ENCODE measurements around the gene IFT88.

DNA sequence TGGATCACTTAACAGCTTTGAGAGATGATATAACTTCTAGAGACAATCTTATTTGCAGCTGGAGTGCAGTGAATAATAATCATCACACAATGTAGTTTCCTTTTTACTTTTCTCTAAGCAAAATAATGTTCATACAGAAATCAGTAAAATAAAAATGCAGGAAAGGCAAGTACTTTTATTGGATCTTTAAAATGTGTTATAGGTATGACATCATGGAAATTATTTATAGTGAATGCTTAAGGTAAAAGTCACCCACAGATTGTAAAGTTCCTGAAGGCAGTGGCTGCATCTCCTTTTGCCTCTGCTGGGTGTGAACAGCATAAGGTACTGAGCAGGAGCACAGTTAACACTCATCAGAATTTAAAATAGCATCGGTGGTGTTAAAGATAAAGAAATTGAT lies 119.2 kb downstream of the IFT88 start:
- TF ChIP-seq POLR2AphosphoS5 (IDR thresholded peaks at IDR 0.05; ENCODE audit: low read depth) (no peak), GABPA (IDR thresholded peaks at IDR 0.05; ENCODE audit: low read depth) (no peak), SPI1 (IDR thresholded peaks at IDR 0.05; ENCODE audit: borderline replicate concordance, low read depth) (no peak)
- TF ChIP-seq, protein P1, sequence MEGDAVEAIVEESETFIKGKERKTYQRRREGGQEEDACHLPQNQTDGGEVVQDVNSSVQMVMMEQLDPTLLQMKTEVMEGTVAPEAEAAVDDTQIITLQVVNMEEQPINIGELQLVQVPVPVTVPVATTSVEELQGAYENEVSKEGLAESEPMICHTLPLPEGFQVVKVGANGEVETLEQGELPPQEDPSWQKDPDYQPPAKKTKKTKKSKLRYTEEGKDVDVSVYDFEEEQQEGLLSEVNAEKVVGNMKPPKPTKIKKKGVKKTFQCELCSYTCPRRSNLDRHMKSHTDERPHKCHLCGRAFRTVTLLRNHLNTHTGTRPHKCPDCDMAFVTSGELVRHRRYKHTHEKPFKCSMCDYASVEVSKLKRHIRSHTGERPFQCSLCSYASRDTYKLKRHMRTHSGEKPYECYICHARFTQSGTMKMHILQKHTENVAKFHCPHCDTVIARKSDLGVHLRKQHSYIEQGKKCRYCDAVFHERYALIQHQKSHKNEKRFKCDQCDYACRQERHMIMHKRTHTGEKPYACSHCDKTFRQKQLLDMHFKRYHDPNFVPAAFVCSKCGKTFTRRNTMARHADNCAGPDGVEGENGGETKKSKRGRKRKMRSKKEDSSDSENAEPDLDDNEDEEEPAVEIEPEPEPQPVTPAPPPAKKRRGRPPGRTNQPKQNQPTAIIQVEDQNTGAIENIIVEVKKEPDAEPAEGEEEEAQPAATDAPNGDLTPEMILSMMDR (IDR thresholded peaks at IDR 0.05; ENCODE audit: insufficient read depth, low read length), result no peak
- TF ChIP-seq, protein P2, sequence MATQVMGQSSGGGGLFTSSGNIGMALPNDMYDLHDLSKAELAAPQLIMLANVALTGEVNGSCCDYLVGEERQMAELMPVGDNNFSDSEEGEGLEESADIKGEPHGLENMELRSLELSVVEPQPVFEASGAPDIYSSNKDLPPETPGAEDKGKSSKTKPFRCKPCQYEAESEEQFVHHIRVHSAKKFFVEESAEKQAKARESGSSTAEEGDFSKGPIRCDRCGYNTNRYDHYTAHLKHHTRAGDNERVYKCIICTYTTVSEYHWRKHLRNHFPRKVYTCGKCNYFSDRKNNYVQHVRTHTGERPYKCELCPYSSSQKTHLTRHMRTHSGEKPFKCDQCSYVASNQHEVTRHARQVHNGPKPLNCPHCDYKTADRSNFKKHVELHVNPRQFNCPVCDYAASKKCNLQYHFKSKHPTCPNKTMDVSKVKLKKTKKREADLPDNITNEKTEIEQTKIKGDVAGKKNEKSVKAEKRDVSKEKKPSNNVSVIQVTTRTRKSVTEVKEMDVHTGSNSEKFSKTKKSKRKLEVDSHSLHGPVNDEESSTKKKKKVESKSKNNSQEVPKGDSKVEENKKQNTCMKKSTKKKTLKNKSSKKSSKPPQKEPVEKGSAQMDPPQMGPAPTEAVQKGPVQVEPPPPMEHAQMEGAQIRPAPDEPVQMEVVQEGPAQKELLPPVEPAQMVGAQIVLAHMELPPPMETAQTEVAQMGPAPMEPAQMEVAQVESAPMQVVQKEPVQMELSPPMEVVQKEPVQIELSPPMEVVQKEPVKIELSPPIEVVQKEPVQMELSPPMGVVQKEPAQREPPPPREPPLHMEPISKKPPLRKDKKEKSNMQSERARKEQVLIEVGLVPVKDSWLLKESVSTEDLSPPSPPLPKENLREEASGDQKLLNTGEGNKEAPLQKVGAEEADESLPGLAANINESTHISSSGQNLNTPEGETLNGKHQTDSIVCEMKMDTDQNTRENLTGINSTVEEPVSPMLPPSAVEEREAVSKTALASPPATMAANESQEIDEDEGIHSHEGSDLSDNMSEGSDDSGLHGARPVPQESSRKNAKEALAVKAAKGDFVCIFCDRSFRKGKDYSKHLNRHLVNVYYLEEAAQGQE (IDR thresholded peaks at IDR 0.05; ENCODE audit: insufficient replicate concordance, low read depth), result no peak

Data from HL-60 (cell line).